Activated CD4-positive, CD25-positive, alpha-beta regulatory T cell treated with anti-CD3 and anti-CD28 coated beads, Interleukin-2, amount 50 U/mL, for 72 hours (primary cell): ENCODE results near the gene ESRRB.

Experiments used
- DNase-seq: peaks from one replicate; pipeline ENCODE4 v3.0.0; 2021

The ESRRB gene

DNA sequence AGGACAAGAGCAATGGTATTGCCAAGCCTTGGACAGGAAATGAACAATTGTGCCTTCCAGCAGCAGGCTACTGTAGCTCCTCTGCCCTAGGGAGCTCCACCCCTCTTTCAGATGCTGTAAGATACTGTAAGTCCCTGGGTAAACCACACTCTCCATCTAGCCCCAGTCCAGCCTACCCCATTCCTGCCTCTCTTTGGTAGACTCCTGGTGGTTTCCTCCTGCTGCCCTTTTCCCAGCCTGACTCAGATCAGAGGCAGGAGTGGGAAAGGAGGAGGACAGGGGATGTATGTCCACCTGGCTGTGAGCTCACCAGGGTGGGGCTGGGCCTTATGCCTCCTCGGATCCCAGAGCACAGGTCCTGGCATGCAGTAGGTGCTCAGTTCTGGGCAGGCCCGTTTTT, 174.6 kb downstream of the ESRRB start:
- DNase-seq = no peak

DNA sequence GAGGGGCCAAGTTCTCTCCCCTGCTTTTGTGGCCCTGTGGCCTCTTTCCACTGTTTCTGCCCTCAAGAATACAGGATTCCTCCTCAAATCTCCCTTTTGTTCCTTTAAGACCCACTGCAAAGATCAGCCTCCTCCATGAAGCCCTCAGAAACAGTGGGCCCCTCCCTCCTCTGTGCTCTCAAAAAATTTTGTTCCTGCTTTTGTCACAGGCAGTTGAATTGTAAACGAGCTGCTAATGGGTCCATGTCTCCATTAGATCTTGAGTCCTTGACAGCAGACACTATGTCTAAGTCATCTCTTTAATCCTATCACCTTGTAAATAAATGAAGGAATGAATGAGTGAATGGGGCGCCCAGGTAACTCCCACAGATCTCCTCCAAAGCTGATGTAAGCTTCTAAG, 175.2 kb downstream of the ESRRB start:
- no peak for DNase-seq
